SK-N-SH (cell line): Measurements from ENCODE around the gene ABCA3. TPM values are rescaled to one million over a fixed set of nuclear protein-coding genes. Genes with fewer than 3 reads are reported as not detected.

ENCODE experiments used
- CTCF ChIA-PET: fragments of 300-600, 350-600 bp; formaldehyde crosslinking; extraction: SDS; loops from one replicate; lab custom pipeline; 2021; lab: Yijun Ruan, JAX
- POLR2A ChIA-PET: fragments of 350-600 bp; sonication (Branson Sonifier 250); formaldehyde crosslinking; extraction: SDS; loops from one replicate; lab custom pipeline; 2020; ENCODE audit warnings: antibody characterized with exemption, inconsistent platforms; lab: Yijun Ruan, JAX
- DNase-seq: peaks from one replicate; pipeline ENCODE4 v3.0.0; 2012
- H2AFZ ChIP-seq: fragments of 200-600 bp; sonication (generic); 2 replicates; pipeline ENCODE4 v1.8.1; 2016; ENCODE audit warnings: antibody characterized with exemption, mild to moderate bottlenecking, low read depth
- H3F3A ChIP-seq: fragments of 200-600 bp; sonication (generic); replicated peaks from 2 replicates; pipeline ENCODE3; 2016; ENCODE audit warnings: antibody characterized with exemption, mild to moderate bottlenecking; ENCODE audit not compliant: insufficient read depth
- H3K27ac ChIP-seq, 2 experiments: fragments of 200-500 bp in 1 of 2; fragments of 200-600 bp in 1 of 2; sonication (Bioruptor generic) in 1 of 2; sonication (generic), shearing (Covaris generic) in 1 of 2; 2 replicates each; pipeline versions ENCODE4 v1.5.1 to v1.6.1; 2014 to 2016; ENCODE audit warnings: low read depth in 2 of 2, inconsistent platforms in 1 of 2, low read length in 1 of 2, mild to moderate bottlenecking in 1 of 2, mixed read lengths in 1 of 2
- H3K27me3 ChIP-seq: fragments of 200-600 bp; sonication (generic), shearing (Covaris generic); 2 replicates; pipeline ENCODE4 v1.6.1; 2016; ENCODE audit warnings: mixed run types; ENCODE audit not compliant: insufficient read depth
- H3K36me3 ChIP-seq, 2 experiments: fragments of 200-500 bp in 1 of 2; fragments of 200-600 bp in 1 of 2; sonication (Bioruptor generic) in 1 of 2; sonication (generic) in 1 of 2; replicated peaks in 1 of 2; 2 replicates each; pipeline versions ENCODE3 to v1.5.1; 2014 to 2016; ENCODE audit warnings: low read length in 1 of 2, mild to moderate bottlenecking in 1 of 2; ENCODE audit not compliant: insufficient read depth in 2 of 2, control insufficient read depth in 1 of 2
- H3K4me1 ChIP-seq, 2 experiments: fragments of 200-500 bp in 1 of 2; fragments of 200-600 bp in 1 of 2; sonication (Bioruptor generic) in 1 of 2; sonication (generic), shearing (Covaris generic) in 1 of 2; 2 replicates each; pipeline versions ENCODE4 v1.5.1 to v1.6.1; 2014 to 2016; ENCODE audit warnings: low read depth in 1 of 2, low read length in 1 of 2, mixed run types in 1 of 2; ENCODE audit not compliant: insufficient read depth in 2 of 2, control insufficient read depth in 1 of 2
- H3K4me2 ChIP-seq: fragments of 200-600 bp; sonication (generic), shearing (Covaris generic); 2 replicates; pipeline ENCODE4 v1.6.1; 2017; ENCODE audit warnings: mixed run types
- H3K4me3 ChIP-seq, 2 experiments: fragments of 200-500 bp in 1 of 2; fragments of 200-600 bp in 1 of 2; sonication (Bioruptor generic) in 1 of 2; sonication (generic), shearing (Covaris generic) in 1 of 2; 2 replicates each; pipeline versions ENCODE4 v1.5.1 to v1.8.1; 2014 to 2016; ENCODE audit warnings: low read depth in 2 of 2, inconsistent platforms in 1 of 2, low read length in 1 of 2, mild to moderate bottlenecking in 1 of 2, mixed read lengths in 1 of 2, moderate library complexity in 1 of 2
- H3K79me2 ChIP-seq: fragments of 200-600 bp; sonication (generic); 2 replicates; pipeline ENCODE4 v1.8.1; 2017; ENCODE audit warnings: mild to moderate bottlenecking; ENCODE audit not compliant: insufficient read depth
- H3K9ac ChIP-seq: fragments of 200-600 bp; sonication (generic); 2 replicates; pipeline ENCODE4 v1.6.1; 2017; ENCODE audit warnings: mixed run types
- H3K9me2 ChIP-seq: fragments of 200-600 bp; sonication (generic); 2 replicates; pipeline ENCODE4 v1.6.1; 2017; ENCODE audit warnings: mixed run types
- H3K9me3 ChIP-seq: fragments of 200-600 bp; sonication (generic); 2 replicates; pipeline ENCODE4 v1.6.1; 2017; ENCODE audit warnings: mixed run types, mild to moderate bottlenecking, moderate library complexity
- H4K20me1 ChIP-seq: fragments of 200-600 bp; sonication (generic); 2 replicates; pipeline ENCODE4 v1.6.1; 2017; ENCODE audit warnings: mild to moderate bottlenecking, mixed run types; ENCODE audit not compliant: insufficient read depth
- ELF1 ChIP-seq: IDR thresholded peaks from 2 replicates; pipeline ENCODE4 v1.4.0; 2012
- FOXJ3 ChIP-seq: sonication (generic); formaldehyde crosslinking; IDR thresholded peaks from 2 replicates; pipeline ENCODE4 v1.5.1; 2020; ENCODE audit warnings: mild to moderate bottlenecking, missing genetic modification reagents
- FOXM1 ChIP-seq: IDR thresholded peaks from 2 replicates; pipeline ENCODE4 v1.4.0; 2012; ENCODE audit warnings: low read depth, mild to moderate bottlenecking
- GABPA ChIP-seq: IDR thresholded peaks from 2 replicates; pipeline ENCODE4 v1.4.0; 2012; ENCODE audit warnings: low read depth, mild to moderate bottlenecking
- GATA2 ChIP-seq: sonication (generic); formaldehyde crosslinking; IDR thresholded peaks from 2 replicates; pipeline ENCODE4 v1.5.0; 2020; ENCODE audit warnings: mild to moderate bottlenecking, missing genetic modification reagents
- JUND ChIP-seq: IDR thresholded peaks from 2 replicates; pipeline ENCODE4 v1.4.0; 2012
- MEF2A ChIP-seq: IDR thresholded peaks from 2 replicates; pipeline ENCODE4 v1.4.0; 2012; ENCODE audit warnings: low read depth, borderline replicate concordance
- POLR2AphosphoS5 ChIP-seq: IDR thresholded peaks from 2 replicates; pipeline ENCODE4 v1.6.1; 2012; ENCODE audit warnings: low read depth, low read length
- RAD21 ChIP-seq: IDR thresholded peaks from 2 replicates; pipeline ENCODE4 v1.6.1; 2012; ENCODE audit warnings: mild to moderate bottlenecking, low read length
- RCOR1 ChIP-seq: fragments of 150-350 bp; IDR thresholded peaks from 2 replicates; pipeline ENCODE4 v1.6.1; 2017; ENCODE audit warnings: antibody characterized with exemption, low read length
- RFX5 ChIP-seq: IDR thresholded peaks from 2 replicates; pipeline ENCODE4 v1.6.1; 2012; ENCODE audit warnings: mild to moderate bottlenecking, improper control_type of control experiment, low read length
- RXRA ChIP-seq: IDR thresholded peaks from 2 replicates; pipeline ENCODE4 v1.4.0; 2012; ENCODE audit warnings: low read depth, mild to moderate bottlenecking, borderline replicate concordance
- SIN3A ChIP-seq: IDR thresholded peaks from 2 replicates; pipeline ENCODE4 v1.6.1; 2012; ENCODE audit warnings: low read depth, mild to moderate bottlenecking, low read length, moderate library complexity, borderline replicate concordance
- TCF12 ChIP-seq: IDR thresholded peaks from 2 replicates; pipeline ENCODE4 v1.4.0; 2012
- YY1 ChIP-seq: IDR thresholded peaks from 2 replicates; pipeline ENCODE4 v1.4.0; 2012; ENCODE audit warnings: low read depth, mild to moderate bottlenecking
- WGBS: methylation state at CpG from one replicate; pipeline ENCODE4 v1.1.6; 2017; ENCODE audit warnings: low lambda C conversion rate; 5-methylcytosine and 5-hydroxymethylcytosine counted together
- polyA plus RNA-seq, 3 experiments: library from polyadenylated mRNA; depleted of rRNA; stranded (reverse); fragments of >200 nt; gene quantifications; 2 replicates each; pipeline ENCODE4 v1.2.3, GENCODE V29; 2012
- TF ChIP-seq, protein P1 (sequence below): IDR thresholded peaks from 2 replicates; pipeline ENCODE4 v1.4.0; 2012; ENCODE audit warnings: low read depth, borderline replicate concordance
- TF ChIP-seq, protein P2 (sequence below): IDR thresholded peaks from 2 replicates; pipeline ENCODE4 v1.4.0; 2012; ENCODE audit warnings: low read depth, borderline replicate concordance
- TF ChIP-seq, protein P3 (sequence below): IDR thresholded peaks from 2 replicates; pipeline ENCODE4; 2012
- TF ChIP-seq, protein P4 (sequence below): fragments of 150-350 bp; IDR thresholded peaks from 2 replicates; pipeline ENCODE4 v1.6.1; 2017; ENCODE audit warnings: antibody characterized with exemption, low read length, low read depth, borderline replicate concordance

The ABCA3 gene
- polyA plus RNA-seq, 1 of the 3 experiments (the other 2 are of a cell fraction), result 9.9 TPM

DNA sequence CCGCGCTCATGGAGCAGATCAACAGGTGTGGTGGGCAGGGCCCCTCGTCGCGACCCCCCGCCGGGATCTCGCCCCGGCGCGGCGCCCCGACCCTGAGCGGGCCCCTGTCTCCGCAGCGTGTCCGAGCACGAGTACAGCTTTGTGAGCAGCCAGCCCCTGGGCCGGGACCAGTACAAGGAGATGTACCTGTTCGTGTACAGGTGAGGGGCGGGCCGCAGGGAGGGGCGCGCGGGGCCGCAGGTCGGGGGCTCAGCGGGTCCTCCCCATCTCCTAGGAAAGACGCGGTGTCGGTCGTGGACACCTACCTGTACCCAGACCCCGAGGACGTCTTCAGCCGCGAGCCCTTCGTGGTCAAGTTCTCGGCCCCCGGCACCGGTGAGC, 103.4 kb downstream of the ABCA3 start:
- Histone ChIP-seq H4K20me1 (no peaks in the 10 kb centered on the region), H3K79me2 (no peaks in the 10 kb centered on the region), H3K27ac (no peak overlapping the region), H3K36me3 (peaks cover 0 to 39% of the 10 kb centered on the region in 2 experiments), H3F3A (peaks cover 10% of the 10 kb centered on the region), H3K9ac (no peak overlapping the region), H3K4me3 (no peak overlapping the region; a peak in 1 of 4 replicates), H3K4me2 (no peak overlapping the region), H3K4me1 (peaks cover 0 to 3% of the 10 kb centered on the region in 2 experiments; a peak in 1 of 4 replicates), H2AFZ (no peak overlapping the region), H3K9me2 (no peaks in the 10 kb centered on the region), H3K9me3 (no peaks in the 10 kb centered on the region), H3K27me3 (no peaks in the 10 kb centered on the region)
- DNase-seq, result no peak
- CTCF ChIA-PET, result no interaction called here
- TF ChIP-seq, protein P1, sequence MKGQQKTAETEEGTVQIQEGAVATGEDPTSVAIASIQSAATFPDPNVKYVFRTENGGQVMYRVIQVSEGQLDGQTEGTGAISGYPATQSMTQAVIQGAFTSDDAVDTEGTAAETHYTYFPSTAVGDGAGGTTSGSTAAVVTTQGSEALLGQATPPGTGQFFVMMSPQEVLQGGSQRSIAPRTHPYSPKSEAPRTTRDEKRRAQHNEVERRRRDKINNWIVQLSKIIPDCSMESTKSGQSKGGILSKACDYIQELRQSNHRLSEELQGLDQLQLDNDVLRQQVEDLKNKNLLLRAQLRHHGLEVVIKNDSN, result no peak
- no peak for TF ChIP-seq JUND
- TF ChIP-seq RCOR1, result no peak
- no peak for TF ChIP-seq ELF1
- TF ChIP-seq GATA2 (CRISPR knock-in tag), result no peak
- TF ChIP-seq, protein P2, sequence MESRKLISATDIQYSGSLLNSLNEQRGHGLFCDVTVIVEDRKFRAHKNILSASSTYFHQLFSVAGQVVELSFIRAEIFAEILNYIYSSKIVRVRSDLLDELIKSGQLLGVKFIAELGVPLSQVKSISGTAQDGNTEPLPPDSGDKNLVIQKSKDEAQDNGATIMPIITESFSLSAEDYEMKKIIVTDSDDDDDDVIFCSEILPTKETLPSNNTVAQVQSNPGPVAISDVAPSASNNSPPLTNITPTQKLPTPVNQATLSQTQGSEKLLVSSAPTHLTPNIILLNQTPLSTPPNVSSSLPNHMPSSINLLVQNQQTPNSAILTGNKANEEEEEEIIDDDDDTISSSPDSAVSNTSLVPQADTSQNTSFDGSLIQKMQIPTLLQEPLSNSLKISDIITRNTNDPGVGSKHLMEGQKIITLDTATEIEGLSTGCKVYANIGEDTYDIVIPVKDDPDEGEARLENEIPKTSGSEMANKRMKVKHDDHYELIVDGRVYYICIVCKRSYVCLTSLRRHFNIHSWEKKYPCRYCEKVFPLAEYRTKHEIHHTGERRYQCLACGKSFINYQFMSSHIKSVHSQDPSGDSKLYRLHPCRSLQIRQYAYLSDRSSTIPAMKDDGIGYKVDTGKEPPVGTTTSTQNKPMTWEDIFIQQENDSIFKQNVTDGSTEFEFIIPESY, result no peak
- no peak for TF ChIP-seq POLR2AphosphoS5
- no peak for TF ChIP-seq TCF12
- TF ChIP-seq RXRA, result no peak
- no peak for TF ChIP-seq SIN3A
- no peak for TF ChIP-seq YY1
- TF ChIP-seq RAD21, result no peak
- TF ChIP-seq RFX5, result no peak
- no peak for TF ChIP-seq MEF2A
- TF ChIP-seq, protein P3, sequence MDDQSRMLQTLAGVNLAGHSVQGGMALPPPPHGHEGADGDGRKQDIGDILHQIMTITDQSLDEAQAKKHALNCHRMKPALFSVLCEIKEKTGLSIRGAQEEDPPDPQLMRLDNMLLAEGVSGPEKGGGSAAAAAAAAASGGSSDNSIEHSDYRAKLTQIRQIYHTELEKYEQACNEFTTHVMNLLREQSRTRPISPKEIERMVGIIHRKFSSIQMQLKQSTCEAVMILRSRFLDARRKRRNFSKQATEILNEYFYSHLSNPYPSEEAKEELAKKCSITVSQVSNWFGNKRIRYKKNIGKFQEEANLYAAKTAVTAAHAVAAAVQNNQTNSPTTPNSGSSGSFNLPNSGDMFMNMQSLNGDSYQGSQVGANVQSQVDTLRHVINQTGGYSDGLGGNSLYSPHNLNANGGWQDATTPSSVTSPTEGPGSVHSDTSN, result no peak
- TF ChIP-seq GABPA, result no peak
- TF ChIP-seq, protein P4, sequence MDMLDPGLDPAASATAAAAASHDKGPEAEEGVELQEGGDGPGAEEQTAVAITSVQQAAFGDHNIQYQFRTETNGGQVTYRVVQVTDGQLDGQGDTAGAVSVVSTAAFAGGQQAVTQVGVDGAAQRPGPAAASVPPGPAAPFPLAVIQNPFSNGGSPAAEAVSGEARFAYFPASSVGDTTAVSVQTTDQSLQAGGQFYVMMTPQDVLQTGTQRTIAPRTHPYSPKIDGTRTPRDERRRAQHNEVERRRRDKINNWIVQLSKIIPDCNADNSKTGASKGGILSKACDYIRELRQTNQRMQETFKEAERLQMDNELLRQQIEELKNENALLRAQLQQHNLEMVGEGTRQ, result no peak
- TF ChIP-seq FOXM1, result no peak
- no peak for TF ChIP-seq FOXJ3
- POLR2A ChIA-PET, result interaction anchor here (1.9 kb wide), 1 partner anchor 14 kb away, joined by 5 read pairs; the partner anchor contains the start of gene ECI1
- WGBS, result 88% methylated on average over 19 of the region's 40 CpGs
